ENCODE results near the gene ZNF672. TPM values are rescaled to one million over a fixed set of nuclear protein-coding genes. Genes with fewer than 3 reads are reported as not detected.

ZNF672 gene
- total RNA-seq, 1 experiment from 2014 or later = 27.6 TPM

DNA sequence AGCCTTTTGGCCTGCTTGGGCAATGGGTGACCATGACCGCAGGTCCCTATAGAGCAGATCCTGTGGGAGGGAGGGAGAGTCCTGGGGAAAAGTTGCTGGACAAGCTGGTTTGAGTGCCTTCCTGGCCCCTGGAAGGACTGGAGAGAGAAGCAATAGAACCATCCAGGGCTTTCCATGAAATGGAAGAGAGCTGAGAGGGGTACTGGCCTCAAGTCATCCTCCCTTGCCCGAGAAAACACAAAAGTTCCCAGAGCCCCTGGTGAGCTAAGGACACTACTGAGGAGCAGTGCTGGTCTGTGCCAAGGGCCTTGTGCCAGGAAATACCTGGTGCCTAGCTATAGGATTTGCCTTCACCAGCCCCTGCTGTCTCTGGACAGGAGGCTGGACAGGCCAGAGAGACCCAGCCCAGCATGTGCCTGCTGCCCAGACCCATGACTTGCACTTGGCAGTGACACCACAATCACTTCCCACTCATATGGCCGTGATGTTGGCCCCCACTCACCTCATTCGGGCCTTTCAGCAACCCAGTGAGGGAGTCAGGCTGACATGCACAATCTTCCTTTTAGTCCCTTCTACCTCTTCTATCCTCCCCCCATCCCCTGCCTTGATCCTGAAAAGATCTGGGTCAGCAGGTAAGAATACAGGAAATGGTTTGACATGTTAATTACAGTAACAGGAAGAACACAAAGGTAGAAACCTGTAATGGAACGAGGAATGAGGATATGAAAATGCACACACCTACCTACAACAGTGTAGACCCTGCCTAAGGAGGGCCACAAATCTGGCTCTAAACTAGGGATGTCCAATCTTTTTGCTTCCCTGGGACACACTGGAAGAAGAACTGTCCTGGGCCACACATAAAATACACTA, 19.3 kb upstream of the ZNF672 start (continued):
- no peak for TF ChIP-seq TCF7L2 (IDR thresholded peaks at IDR 0.05; ENCODE audit: borderline replicate concordance, extremely low read depth, insufficient read depth, insufficient read length)

DNA sequence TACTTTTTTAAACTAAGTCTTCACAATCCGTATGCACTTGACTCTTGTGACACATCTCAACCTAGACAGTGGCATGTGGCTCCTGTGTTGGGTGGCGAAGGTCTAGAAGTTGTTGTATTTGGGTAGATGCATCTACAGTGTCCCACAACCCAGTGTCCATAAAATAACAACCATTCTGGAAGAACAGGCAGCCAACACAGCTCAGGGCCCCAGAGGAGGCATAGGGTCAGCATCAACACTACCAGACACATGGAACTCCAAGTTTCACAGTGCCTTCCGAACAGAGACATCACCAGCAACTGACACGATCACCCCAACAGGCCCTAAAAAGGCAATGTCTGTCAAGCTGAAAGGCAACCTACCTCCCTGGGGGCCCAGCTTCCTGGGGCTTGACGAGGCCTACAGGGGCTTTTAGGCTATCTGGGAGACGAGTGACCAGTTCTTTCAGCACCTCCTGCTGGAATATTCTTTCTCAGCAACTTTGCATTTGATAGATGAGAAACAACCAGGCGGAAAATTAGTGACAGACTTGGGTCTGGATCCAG, 17.9 kb upstream of the ZNF672 start:
- intact Hi-C loops (cut with micrococcal nuclease) = no loop called here
- H4K20me1 ChIP-seq (ENCODE audit: insufficient read depth) = no peaks in the 10 kb centered on the region
- TF ChIP-seq CBX3 (IDR thresholded peaks at IDR 0.05; ENCODE audit: low read depth) (no peak), SP1 (IDR thresholded peaks at IDR 0.05; ENCODE audit: low read depth) (no peak), JUND (IDR thresholded peaks at IDR 0.05) (no peak), ZFX (IDR thresholded peaks at IDR 0.05) (no peak), POLR2A (IDR thresholded peaks at IDR 0.05; ENCODE audit: borderline replicate concordance, extremely low read depth, insufficient read depth, insufficient read length) (no peak), EZH2 (IDR thresholded peaks at IDR 0.05) (no peak)
- TF ChIP-seq, protein P1, sequence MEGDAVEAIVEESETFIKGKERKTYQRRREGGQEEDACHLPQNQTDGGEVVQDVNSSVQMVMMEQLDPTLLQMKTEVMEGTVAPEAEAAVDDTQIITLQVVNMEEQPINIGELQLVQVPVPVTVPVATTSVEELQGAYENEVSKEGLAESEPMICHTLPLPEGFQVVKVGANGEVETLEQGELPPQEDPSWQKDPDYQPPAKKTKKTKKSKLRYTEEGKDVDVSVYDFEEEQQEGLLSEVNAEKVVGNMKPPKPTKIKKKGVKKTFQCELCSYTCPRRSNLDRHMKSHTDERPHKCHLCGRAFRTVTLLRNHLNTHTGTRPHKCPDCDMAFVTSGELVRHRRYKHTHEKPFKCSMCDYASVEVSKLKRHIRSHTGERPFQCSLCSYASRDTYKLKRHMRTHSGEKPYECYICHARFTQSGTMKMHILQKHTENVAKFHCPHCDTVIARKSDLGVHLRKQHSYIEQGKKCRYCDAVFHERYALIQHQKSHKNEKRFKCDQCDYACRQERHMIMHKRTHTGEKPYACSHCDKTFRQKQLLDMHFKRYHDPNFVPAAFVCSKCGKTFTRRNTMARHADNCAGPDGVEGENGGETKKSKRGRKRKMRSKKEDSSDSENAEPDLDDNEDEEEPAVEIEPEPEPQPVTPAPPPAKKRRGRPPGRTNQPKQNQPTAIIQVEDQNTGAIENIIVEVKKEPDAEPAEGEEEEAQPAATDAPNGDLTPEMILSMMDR (IDR thresholded peaks at IDR 0.05 in 2 of 3, conservative IDR thresholded peaks at IDR 0.05 in 1 of 3; ENCODE audit: borderline replicate concordance in 1 of 3, insufficient read depth in 1 of 3, low read depth in 2 of 3, low read length in 2 of 3) = no peak
- TF ChIP-seq, protein P2, sequence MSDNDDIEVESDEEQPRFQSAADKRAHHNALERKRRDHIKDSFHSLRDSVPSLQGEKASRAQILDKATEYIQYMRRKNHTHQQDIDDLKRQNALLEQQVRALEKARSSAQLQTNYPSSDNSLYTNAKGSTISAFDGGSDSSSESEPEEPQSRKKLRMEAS (IDR thresholded peaks at IDR 0.05) = no peak
- no peaks in the 10 kb centered on the region for H3K9me3 ChIP-seq (ENCODE audit: control insufficient read depth in 1 of 2, insufficient read depth in 1 of 2, low read depth in 1 of 2, low read length in 2 of 2)
- ChIA-PET CTCF (no interaction called here), RAD21 (ENCODE audit: low non-redundant PET in 1 of 2, low total read pairs in 2 of 2, uncharacterized antibody in 2 of 2, unreplicated experiment in 2 of 2) (no interaction called here), POLR2A (no interaction called here)
- no peak overlapping the region for H3K9ac ChIP-seq (ENCODE audit: low read length)
- H3K79me2 ChIP-seq (ENCODE audit: insufficient read depth, low read length) = peaks cover 50% of the 10 kb centered on the region
- no peak overlapping the region for H3K4me3 ChIP-seq (replicated peaks in 1 of 2; ENCODE audit: low read depth in 1 of 2, low read length in 2 of 2)
- ATAC-seq (no peak), DNase-seq (ENCODE audit: low read depth, low spot score) (no peak)
- H3K27ac ChIP-seq (ENCODE audit: low read depth, low read length) = no peak overlapping the region
- no peaks in the 10 kb centered on the region for H3K9me2 ChIP-seq (ENCODE audit: insufficient read depth)
- BruUV-seq (replicated peaks) = no TSS peak
- peaks cover 5 to 25% of the 10 kb centered on the region in 2 experiments for H3K4me1 ChIP-seq (ENCODE audit: control insufficient read depth in 1 of 2, insufficient read depth in 2 of 2, low read length in 2 of 2)
- peaks cover 12 to 16% of the 10 kb centered on the region in 2 experiments for H3K36me3 ChIP-seq (ENCODE audit: control insufficient read depth in 1 of 2, insufficient read depth in 2 of 2, low read length in 2 of 2)
- H2AFZ ChIP-seq (ENCODE audit: low read depth, low read length, poor library complexity, severe bottlenecking) = no peak overlapping the region
- H3K4me2 ChIP-seq (ENCODE audit: low read length) = no peak overlapping the region
- H3K27me3 ChIP-seq (ENCODE audit: insufficient read depth, low read length) = no peaks in the 10 kb centered on the region
